ENCODE data around the gene RBMS2.

DNA sequence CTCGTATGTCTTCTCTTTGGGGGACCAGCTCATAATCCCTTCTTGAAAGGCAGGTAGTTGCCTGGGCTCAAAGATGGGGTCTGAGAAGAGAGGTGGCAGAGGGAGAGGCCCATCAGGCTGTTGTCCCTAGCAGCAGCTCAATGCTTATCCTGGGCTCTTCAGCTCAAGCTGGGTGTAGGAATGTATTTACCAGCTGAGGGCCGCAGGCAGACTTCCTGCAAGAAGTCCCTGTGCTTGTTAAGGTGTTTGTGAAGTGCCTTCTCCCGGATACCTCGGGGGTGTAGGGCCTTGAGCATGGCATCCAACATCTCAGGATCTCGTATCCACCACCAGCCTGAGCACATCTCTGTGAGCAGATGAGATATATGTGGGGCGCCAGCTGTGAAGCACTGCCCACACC, 79.1 kb downstream of the RBMS2 start:
- TF ChIP-seq, protein P1, sequence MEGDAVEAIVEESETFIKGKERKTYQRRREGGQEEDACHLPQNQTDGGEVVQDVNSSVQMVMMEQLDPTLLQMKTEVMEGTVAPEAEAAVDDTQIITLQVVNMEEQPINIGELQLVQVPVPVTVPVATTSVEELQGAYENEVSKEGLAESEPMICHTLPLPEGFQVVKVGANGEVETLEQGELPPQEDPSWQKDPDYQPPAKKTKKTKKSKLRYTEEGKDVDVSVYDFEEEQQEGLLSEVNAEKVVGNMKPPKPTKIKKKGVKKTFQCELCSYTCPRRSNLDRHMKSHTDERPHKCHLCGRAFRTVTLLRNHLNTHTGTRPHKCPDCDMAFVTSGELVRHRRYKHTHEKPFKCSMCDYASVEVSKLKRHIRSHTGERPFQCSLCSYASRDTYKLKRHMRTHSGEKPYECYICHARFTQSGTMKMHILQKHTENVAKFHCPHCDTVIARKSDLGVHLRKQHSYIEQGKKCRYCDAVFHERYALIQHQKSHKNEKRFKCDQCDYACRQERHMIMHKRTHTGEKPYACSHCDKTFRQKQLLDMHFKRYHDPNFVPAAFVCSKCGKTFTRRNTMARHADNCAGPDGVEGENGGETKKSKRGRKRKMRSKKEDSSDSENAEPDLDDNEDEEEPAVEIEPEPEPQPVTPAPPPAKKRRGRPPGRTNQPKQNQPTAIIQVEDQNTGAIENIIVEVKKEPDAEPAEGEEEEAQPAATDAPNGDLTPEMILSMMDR (IDR thresholded peaks at IDR 0.05; ENCODE audit: low read depth, low read length), result no peak
- TF ChIP-seq POLR2A (IDR thresholded peaks at IDR 0.05; ENCODE audit: extremely low read depth, insufficient read length) (no peak), MYC (IDR thresholded peaks at IDR 0.05; ENCODE audit: low read depth, low read length) (no peak)
